GM19193 (cell line): ENCODE results near the gene LRRC59.

Source experiments
- POLR2A ChIP-seq: IDR thresholded peaks from 4 replicates; pipeline ENCODE4 v1.6.1; 2011; ENCODE audit not compliant: insufficient read depth, insufficient read length; ENCODE audit errors: extremely low read depth

The LRRC59 gene

GRCh38 chr17:50397111-50397918 is at the start of gene LRRC59:
TSS of gene LRRC59 (minus strand) at chr17:50397523. CDS start at chr17:50397317, 206 bp downstream.
- peak; percentile 93 for TF ChIP-seq POLR2A

GRCh38 chr17:50445730-50446325 is 48.5 kb upstream of the LRRC59 start:
- no peak for TF ChIP-seq POLR2A

- TF ChIP-seq POLR2A, result no peak
Measured at GRCh38 chr17:50444841-50445715, 47.8 kb upstream of the LRRC59 start.

DNA sequence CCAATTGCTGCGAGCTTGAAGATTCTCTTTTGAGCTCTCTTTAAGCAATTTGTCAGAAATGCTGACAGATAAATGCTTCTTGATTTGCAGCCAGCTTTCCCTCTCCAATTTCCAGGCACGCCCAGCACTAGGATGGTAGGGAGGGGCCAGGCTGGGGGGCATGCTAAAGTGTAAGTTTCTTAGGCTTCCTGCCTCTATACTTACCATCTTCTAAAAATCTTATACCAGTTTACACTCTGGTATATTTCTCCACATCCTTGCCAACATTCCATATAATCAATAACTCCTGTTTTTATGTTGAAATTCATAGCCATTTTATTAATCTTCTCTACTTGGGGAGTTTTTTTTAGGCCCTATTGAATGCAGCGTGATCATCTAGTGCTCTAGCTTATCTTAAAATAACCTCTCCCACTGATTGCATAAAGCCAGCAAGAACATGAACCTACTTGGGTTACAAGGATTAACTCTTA is 46.2 kb upstream of the LRRC59 start:
- no peak for TF ChIP-seq POLR2A

DNA sequence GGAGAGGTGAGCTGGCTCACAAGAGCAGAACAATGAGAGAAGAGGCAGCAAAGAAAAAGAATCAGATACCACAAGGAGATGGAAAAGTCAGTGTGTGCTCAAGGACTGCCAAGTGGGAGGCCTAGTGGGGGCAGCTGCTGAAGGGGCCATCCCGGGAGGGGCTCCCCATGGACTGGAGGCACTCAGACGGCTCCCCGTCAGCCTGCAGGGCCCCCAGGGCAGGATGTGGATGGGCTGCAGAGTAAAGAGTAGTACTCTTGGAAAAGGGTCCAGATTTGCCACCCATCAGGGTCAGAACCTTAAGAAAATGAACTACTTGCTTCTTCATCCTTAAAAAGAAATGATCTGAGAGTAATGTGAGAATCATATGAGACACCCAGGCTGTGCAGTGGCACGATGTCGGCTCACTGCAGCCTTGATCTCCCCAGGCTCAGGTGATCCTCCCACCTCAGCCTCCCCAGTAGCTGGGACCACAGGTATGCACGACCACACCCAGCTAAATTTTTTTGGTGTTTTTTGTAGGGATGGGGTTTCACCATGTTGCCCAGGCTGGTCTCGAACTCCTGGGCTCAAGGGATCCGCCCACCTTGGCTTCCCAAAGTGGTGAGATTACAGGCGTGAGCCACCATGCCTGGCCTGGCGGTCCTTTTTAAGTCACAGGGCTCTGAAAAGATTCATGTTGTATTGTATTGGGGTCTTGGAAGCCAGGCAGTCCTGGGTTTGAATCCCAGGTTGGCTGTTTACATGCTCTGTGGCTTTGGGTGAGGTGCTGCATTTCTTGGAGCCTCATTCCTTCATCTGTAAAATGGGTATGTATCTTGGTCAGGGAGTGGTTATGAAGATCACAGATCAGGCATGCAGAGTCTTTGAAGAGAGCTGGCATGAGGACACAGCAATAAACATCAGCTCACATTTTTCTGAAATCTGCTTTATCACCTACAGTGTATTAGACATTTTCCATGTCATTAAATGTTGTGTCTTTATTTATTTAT is 43.8 kb upstream of the LRRC59 start:
- TF ChIP-seq POLR2A, result no peak

DNA sequence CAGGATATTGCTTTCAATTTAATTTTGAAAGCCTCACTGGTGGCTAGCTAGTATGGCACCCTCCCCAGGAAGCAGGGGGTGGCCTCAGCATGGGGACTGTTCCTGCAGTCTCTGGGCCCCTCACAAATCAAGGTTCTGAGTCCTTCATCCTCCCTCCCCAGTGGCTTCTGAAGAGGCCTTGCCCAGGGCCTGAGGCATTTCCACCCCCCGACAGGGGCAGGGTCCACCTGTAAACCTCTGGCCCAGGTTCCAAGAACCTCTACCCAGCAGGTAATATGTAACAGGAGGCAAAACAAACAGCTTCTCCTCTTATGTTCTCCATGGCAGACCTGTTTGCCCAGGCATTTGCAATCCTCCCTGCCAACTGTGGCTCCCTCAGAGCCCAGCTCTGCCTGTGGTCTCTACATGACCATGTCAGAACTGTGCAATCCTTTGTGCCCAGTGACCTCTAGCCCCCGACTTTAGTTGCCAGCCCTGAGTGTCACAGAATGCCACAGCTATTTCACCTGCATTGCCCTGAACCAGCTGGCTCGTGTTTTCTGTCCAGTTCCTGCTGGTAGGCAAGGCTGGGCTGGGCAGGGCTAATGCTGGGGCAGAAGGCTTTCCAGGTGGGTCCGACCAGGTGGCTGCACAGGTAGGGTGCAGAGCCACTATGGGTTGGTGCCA is 43.0 kb upstream of the LRRC59 start:
- no peak for TF ChIP-seq POLR2A

DNA sequence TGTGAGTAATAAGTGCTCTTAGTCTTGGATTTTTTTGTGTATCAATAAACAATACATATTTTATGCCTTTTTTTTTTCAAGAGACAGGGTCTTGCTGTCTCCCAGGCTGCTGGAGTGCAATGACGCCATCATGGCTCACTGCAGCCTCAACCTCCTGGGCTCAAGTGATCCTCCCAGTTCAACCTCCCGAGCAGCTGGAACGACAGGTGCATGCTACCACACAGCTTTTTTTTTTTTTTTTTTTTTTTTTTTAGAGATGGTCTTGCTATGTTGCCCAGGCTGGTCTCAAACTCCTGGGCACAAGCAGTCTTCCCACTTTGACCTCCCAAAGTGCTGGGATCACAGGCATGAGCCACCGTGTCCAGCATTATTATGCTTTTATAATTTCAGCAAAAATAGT is 41.7 kb upstream of the LRRC59 start:
- no peak for TF ChIP-seq POLR2A

GRCh38 chr17:50437409-50437808 is 40.1 kb upstream of the LRRC59 start:
- no peak for TF ChIP-seq POLR2A

DNA sequence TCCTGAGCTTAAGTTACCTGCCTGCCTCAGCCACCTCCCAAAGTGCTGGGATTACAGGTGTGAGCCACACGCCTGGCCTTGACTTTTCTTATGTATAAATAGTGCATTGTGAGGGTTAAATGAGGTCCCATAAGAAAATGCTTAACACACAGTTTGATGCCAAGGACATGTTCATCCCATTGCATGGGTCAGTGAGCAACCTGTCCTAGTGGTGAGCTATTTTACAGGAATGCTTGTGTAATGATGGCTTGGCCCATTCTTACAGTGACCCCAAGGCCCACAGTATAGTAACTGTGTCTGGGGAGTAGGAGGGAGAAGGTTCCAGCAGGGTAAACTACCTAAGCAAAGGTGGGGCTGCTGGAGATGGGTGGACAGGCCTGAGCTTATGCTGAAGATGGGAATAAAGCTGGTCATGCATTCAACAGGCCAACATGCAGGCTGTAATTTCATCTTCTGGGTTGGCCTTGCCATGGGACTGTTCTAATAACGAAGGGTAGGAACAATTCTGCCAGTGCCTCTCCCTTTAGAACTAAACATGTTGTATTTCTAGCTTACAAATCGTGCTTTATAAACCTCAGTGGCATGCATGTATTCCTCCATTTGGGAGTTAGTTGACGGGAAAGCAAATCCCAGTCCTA is 34.9 kb upstream of the LRRC59 start:
- TF ChIP-seq POLR2A, result no peak

DNA sequence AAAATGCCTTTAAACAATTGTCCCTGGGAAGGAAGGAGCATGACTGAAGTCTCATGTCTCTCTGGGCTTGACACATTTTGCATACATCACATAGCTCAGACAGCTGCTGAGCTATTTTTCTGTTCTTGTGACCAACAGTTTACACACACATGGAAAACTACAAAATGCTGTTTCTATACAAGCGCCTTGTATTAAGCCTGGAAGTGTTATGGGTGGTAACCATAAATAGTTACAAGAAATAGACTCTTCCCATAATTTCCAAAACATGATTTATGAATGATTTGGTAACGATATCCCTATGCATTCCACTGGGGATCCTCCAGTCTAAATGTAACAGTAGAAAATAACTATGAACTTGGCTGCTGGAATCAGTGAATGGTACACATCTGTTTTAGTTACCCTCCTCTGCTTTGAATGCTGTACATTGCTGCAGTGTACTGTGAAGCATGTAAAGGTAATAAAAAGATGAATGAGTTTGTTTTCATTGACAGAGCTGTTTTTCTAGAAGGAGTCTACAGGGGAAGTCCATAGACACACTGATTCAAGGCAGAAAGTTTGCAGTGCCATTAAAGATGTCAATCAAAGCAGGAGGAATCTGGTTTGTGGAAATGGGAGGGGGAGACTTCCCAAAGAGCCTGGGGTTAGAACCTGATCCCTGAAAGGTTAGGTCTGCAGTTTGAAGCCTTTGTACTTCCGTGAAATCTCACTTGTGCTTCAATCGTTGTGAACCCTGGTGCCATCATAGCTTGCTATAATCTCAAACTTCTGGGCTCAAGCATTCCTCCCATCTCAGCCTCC is 33.7 kb upstream of the LRRC59 start:
- TF ChIP-seq POLR2A, result no peak

GRCh38 chr17:50429793-50430192 is 32.5 kb upstream of the LRRC59 start:
- TF ChIP-seq POLR2A, result no peak

DNA sequence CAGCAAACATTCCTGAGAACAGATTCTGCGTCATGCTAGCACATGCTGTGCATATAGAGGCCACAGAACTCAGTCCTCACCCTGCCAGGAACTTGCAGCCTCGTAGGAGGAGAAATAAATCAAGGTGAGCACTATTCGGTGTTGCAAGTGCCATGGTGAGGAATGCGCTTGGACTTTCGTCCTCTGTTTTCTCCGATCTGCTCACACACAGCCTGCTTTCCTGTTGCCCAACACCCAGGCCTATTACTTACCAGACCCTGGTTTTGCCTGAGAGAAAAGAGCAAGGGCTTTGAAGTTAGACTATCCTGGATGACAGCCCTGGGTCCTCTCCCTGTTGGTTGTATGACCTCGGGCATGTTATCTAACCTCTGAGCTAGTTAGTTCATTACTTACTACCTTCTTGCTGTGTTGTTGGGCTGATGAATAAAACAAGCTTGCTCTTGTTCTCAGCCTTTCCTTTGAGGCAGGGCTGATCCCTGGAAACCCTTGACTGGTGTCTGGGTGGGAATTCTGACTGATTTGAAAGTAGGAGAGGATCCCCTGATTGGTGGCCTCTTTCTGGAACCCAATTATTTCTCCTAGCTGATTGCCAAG is 31.6 kb upstream of the LRRC59 start:
- no peak for TF ChIP-seq POLR2A
